ENCODE measurements around the gene CEACAM3.
"Not testable (repeated sequence)": the region's sequence is repeated elsewhere in the genome, so short reads cannot be mapped to it uniquely, and the experiment has no call there.

The CEACAM3 gene

DNA sequence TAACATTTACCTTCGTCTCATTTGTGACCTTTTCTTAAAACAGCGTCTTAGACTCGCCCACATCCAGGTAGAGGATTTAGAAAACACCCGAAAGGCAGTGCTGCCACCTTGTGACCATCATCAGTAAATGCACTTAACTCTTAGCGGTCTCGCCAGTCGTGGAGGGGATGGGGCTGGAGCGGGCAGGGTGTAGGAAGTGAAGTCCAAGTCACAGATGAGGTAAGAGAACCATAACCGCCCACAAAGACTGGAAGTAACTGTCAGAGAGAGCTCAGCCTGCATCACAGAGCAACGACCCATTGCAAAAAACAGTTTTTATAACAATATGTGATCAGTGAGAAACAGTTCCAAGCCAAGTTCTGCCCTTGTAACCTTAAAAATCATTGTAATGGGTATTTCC is 10.7 kb upstream of the CEACAM3 start:
- Histone ChIP-seq H3K79me2 (ENCODE audit: insufficient read depth, low read length) (no peaks in the 10 kb centered on the region), H4K20me1 (ENCODE audit: low read depth, low read length) (no peaks in the 10 kb centered on the region), H3K9me3 (ENCODE audit: insufficient read depth, low read length) (no peaks in the 10 kb centered on the region), H3K4me2 (ENCODE audit: low read depth, low read length, poor library complexity, severe bottlenecking) (no peak overlapping the region), H3K27ac (ENCODE audit: low read depth, low read length) (no peak overlapping the region), H3K9me2 (replicated peaks; ENCODE audit: insufficient read depth, low read length) (no peaks in the 10 kb centered on the region), H3K9ac (ENCODE audit: low read length) (no peak overlapping the region), H3F3A (ENCODE audit: insufficient read depth) (no peaks in the 10 kb centered on the region), H3K4me3 (ENCODE audit: insufficient read depth, low read length, poor library complexity, severe bottlenecking) (no peak overlapping the region), H3K36me3 (ENCODE audit: low read length) (no peaks in the 10 kb centered on the region), H3K27me3 (ENCODE audit: low read length) (no peaks in the 10 kb centered on the region), H2AFZ (ENCODE audit: low read depth, low read length, severe bottlenecking) (peak overlapping the region; percentile 23)
- TF ChIP-seq EZH2phosphoT487 (conservative IDR thresholded peaks at IDR 0.05; ENCODE audit: low read length), result no peak
- peak; percentile 74 for TF ChIP-seq CTCF (IDR thresholded peaks at IDR 0.05; ENCODE audit: insufficient read depth, low read length, poor library complexity, severe bottlenecking)

- H3K9me2 ChIP-seq (replicated peaks; ENCODE audit: insufficient read depth, low read length), result no peaks in the 10 kb centered on the region
- H3K36me3 ChIP-seq (ENCODE audit: low read length), result no peaks in the 10 kb centered on the region
- no peaks in the 10 kb centered on the region for H3F3A ChIP-seq (ENCODE audit: insufficient read depth)
- no peak overlapping the region for H3K4me3 ChIP-seq (ENCODE audit: insufficient read depth, low read length, poor library complexity, severe bottlenecking)
- no peaks in the 10 kb centered on the region for H3K9me3 ChIP-seq (ENCODE audit: insufficient read depth, low read length)
- no peak overlapping the region for H3K4me2 ChIP-seq (ENCODE audit: low read depth, low read length, poor library complexity, severe bottlenecking)
- no peak overlapping the region for H3K9ac ChIP-seq (ENCODE audit: low read length)
- no peak overlapping the region for H3K27ac ChIP-seq (ENCODE audit: low read depth, low read length)
- no peaks in the 10 kb centered on the region for H3K27me3 ChIP-seq (ENCODE audit: low read length)
- TF ChIP-seq EZH2phosphoT487 (conservative IDR thresholded peaks at IDR 0.05; ENCODE audit: low read length) (no peak), CTCF (IDR thresholded peaks at IDR 0.05; ENCODE audit: insufficient read depth, low read length, poor library complexity, severe bottlenecking) (no peak)
- H2AFZ ChIP-seq (ENCODE audit: low read depth, low read length, severe bottlenecking), result no peak overlapping the region
- H4K20me1 ChIP-seq (ENCODE audit: low read depth, low read length), result no peaks in the 10 kb centered on the region
- H3K79me2 ChIP-seq (ENCODE audit: insufficient read depth, low read length), result no peaks in the 10 kb centered on the region
Measured at GRCh38 chr19:41787055-41787454, 9.3 kb upstream of the CEACAM3 start.

DNA sequence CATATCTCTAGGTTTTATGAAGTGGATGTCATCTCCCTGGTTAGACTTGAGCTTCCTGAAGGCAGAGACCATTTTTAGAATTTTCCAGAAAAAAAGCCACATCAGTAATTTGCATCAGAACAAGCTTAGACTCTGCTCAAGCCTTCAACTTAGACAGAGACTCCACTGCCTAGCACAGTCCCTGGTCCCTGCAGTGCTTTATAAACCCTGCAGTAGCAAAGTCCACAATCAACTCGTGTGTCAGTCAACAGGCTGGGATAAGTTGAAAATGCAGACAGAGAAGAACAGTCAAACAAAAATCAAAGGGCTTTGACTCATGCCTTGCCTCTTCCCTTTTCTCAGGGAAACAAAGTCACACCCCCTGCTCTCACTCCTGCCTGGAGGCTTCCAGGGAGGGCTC is 7.9 kb upstream of the CEACAM3 start:
- H3K79me2 ChIP-seq (ENCODE audit: insufficient read depth, low read length); H3K4me3 ChIP-seq (ENCODE audit: insufficient read depth, low read length, poor library complexity, severe bottlenecking); H3K9me2 ChIP-seq (replicated peaks; ENCODE audit: insufficient read depth, low read length); H3K9me3 ChIP-seq (ENCODE audit: insufficient read depth, low read length); H2AFZ ChIP-seq (ENCODE audit: low read depth, low read length, severe bottlenecking); H3K27me3 ChIP-seq (ENCODE audit: low read length); H3K36me3 ChIP-seq (ENCODE audit: low read length); H3K27ac ChIP-seq (ENCODE audit: low read depth, low read length); H3F3A ChIP-seq (ENCODE audit: insufficient read depth); H3K9ac ChIP-seq (ENCODE audit: low read length); H3K4me2 ChIP-seq (ENCODE audit: low read depth, low read length, poor library complexity, severe bottlenecking); H4K20me1 ChIP-seq (ENCODE audit: low read depth, low read length): not testable (repeated sequence)

- not testable (repeated sequence) for H3K4me3 ChIP-seq (ENCODE audit: insufficient read depth, low read length, poor library complexity, severe bottlenecking); H3K36me3 ChIP-seq (ENCODE audit: low read length); H2AFZ ChIP-seq (ENCODE audit: low read depth, low read length, severe bottlenecking); H3K27ac ChIP-seq (ENCODE audit: low read depth, low read length); H3K9ac ChIP-seq (ENCODE audit: low read length); H3K9me3 ChIP-seq (ENCODE audit: insufficient read depth, low read length); H3F3A ChIP-seq (ENCODE audit: insufficient read depth); H3K9me2 ChIP-seq (replicated peaks; ENCODE audit: insufficient read depth, low read length); H4K20me1 ChIP-seq (ENCODE audit: low read depth, low read length); H3K4me2 ChIP-seq (ENCODE audit: low read depth, low read length, poor library complexity, severe bottlenecking); H3K27me3 ChIP-seq (ENCODE audit: low read length); H3K79me2 ChIP-seq (ENCODE audit: insufficient read depth, low read length)
Measured at GRCh38 chr19:41789053-41789452, 7.3 kb upstream of the CEACAM3 start.

All from SU-DHL-6 (cell line).